AG09319 (cell line): ENCODE measurements around the gene RBBP8NL.

ENCODE experiments used
- DNase-seq: peaks from one replicate; pipeline ENCODE4 v3.0.0-alpha.2; 2010; ENCODE audit warnings: low read depth; ENCODE audit errors: extremely low read depth
- TF ChIP-seq, protein P1 (sequence below): IDR thresholded peaks from 2 replicates; pipeline ENCODE4 v1.5.1; 2011; ENCODE audit warnings: low read depth, mild to moderate bottlenecking, inconsistent platforms, low read length, moderate library complexity

RBBP8NL gene

DNA sequence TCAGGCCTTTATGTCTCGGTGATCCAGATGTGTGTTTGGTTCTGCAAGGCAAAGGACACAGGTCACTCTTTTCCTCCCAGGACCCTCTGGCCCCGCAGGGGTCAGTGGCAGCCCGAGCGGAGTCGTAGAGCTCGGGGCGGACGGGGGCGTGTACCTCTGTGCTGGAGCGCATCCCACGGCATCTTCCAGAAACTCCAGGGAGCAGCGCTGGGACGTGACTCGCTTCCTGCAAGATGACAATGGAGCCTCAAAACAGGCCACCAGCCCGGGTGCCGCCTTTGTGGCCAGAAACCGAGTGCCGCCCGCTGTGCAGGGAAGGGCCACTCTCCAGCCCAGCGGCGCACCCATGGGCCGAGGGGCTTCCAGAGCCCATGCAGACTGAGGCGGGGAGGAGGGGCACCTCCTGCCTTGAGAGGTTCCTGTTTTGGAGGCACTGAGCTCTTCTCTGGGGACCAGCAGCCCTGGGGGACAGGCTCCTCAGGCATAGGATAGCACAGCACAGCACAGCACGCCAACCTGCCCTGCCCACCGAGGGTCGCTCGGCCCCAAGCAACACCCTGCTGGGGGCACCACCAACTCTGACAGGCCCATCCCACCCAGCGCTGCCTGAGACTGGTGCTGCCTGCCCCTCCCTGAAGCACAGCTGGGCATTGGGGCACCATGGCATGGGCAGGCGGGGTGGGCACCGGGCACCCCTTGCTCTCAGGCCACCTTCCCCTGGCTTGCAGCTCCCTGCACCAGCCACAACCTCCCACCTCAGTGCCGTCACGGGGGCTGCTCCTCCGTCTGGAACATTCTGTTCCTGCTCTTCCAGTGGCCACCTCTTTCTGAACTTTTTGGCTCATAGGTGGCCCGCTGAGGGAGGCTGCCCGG lies 30.7 kb downstream of the RBBP8NL start:
- no peak for DNase-seq
- TF ChIP-seq, protein P1, sequence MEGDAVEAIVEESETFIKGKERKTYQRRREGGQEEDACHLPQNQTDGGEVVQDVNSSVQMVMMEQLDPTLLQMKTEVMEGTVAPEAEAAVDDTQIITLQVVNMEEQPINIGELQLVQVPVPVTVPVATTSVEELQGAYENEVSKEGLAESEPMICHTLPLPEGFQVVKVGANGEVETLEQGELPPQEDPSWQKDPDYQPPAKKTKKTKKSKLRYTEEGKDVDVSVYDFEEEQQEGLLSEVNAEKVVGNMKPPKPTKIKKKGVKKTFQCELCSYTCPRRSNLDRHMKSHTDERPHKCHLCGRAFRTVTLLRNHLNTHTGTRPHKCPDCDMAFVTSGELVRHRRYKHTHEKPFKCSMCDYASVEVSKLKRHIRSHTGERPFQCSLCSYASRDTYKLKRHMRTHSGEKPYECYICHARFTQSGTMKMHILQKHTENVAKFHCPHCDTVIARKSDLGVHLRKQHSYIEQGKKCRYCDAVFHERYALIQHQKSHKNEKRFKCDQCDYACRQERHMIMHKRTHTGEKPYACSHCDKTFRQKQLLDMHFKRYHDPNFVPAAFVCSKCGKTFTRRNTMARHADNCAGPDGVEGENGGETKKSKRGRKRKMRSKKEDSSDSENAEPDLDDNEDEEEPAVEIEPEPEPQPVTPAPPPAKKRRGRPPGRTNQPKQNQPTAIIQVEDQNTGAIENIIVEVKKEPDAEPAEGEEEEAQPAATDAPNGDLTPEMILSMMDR = no peak

DNA sequence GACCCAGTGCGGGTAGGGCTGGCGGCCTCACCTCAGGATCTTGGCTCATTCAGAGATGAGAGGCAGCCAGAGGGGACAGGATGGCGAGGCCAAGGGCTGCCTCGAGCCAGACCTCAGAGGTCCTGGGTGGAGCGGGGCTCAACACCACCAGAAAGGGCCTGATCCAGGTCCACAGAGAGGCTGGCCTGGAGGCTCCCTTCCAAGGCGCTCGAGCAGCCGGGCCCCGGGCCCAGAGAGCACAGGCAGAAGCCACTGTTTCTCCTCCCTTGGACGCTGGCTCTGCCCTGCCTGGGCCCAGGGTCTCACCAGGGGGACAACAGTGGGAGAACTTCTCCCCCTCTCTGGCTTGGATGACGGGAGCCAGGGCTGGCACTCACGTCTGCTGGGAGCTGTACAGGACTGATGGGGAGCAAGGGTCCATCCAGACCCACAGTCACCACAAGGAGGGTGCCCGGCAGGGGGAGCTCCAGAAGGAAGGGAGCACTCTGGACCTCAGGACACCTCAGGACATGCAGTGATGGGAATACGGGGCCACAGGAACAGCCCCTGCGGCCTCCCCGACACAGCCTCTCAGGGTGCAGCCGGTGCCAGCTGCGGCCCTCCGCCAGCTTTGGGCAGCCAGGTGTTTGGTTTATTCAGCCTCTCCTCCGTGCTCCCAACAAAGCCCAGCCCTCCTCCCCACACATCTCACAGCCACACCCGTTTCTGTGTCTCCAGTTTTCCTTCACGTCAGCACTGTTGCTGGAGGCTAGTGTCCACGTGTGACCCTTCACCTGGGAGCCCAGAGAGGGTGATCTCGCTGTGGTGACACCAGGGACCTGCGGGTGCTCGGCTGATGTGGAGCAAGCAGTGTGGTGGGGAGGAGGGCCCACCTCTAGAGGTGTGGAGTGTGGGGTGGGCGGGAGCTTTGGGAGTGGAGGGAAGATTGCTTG lies 31.8 kb downstream of the RBBP8NL start:
- TF ChIP-seq, protein P1 = no peak; the same call in none of the 2 replicates
- DNase-seq = no peak

DNA sequence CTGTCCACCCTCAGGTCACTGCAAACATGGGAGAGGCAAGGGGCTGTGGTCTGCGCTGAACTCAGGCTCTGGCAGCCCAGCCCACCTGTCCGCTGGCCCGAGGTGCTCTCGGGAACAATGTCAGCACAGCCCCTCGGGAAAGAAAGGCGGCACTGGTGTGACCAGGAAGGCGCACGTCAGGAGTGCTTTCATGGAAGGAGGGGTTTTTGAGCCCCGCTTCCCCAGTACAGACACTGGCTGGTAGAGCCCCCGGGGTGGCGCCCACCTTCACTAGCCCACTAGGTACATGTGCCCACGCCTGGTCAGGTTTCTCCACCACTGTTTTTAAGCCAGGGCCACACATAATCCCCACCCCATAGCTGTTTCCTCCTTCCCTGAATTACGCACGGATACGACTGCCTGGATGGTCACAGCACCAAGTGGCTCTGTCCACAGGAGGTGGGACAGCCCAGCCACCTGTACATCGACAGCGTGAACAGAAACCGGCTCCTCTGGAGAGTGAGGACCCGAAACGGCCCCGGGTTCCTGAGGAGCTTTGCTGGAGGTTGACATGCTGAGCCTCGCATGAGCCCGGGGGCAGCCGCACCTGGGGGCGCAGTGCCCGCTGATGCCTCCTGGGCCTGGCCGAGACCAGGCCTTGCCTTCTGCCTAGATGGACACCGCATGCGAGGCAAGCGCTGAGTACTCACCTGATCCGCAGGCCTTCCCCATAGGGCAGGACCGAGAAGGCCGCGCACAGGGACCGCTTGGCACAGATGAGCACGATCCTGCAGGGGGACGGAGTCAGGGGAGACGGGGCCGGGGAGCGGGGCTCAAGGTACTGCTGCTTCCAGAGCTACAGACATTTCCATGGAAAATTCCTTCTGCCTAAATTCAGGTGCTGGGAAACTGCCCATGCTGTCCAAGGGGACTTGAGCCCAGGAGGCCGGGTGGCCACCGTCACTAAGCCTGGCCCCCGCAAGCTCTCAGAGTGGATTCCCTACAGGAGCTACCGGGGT lies 32.8 kb downstream of the RBBP8NL start:
- DNase-seq = no peak
- TF ChIP-seq, protein P1 = no peak

DNA sequence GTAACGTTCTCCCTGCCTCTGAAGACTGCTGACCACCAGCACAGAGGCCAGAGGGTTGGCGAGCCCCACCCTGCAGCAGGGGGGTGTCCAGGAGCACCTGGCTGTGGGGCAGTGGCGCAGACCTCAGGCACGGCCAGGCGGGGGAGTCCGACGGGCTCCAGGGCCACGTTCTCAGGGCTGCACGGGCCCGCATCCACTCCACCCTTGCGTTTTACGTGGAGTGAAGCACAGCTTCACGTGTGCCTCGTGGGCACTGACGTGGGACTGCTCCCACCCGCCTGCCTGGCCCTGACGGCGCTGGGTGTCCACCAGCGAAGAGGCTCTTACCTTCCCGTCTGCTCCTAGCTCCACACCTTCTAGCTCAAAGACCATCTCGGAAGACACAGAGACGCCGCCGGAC lies 33.5 kb downstream of the RBBP8NL start:
- TF ChIP-seq, protein P1 = no peak

DNA sequence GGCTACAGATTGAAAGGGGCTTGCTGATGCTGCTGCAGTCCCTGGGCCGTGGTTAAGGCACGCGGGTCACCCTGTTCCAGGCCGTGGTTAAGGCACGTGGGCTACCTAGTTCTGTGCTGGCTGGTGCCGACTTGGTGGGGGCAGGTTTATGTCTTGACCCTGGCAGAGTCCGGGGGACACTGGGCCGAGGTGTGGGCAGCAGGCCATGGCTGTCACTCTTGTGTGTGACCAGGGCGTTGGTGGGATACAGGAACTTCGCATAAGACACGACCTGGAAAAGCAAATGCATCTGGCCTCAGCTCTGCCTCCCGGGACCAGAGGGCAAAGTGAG lies 34.0 kb downstream of the RBBP8NL start:
- DNase-seq = no peak
- TF ChIP-seq, protein P1 = no peak

More for the DNA sequence above, 33.5 kb downstream of the RBBP8NL start:
- DNase-seq = no peak

DNA sequence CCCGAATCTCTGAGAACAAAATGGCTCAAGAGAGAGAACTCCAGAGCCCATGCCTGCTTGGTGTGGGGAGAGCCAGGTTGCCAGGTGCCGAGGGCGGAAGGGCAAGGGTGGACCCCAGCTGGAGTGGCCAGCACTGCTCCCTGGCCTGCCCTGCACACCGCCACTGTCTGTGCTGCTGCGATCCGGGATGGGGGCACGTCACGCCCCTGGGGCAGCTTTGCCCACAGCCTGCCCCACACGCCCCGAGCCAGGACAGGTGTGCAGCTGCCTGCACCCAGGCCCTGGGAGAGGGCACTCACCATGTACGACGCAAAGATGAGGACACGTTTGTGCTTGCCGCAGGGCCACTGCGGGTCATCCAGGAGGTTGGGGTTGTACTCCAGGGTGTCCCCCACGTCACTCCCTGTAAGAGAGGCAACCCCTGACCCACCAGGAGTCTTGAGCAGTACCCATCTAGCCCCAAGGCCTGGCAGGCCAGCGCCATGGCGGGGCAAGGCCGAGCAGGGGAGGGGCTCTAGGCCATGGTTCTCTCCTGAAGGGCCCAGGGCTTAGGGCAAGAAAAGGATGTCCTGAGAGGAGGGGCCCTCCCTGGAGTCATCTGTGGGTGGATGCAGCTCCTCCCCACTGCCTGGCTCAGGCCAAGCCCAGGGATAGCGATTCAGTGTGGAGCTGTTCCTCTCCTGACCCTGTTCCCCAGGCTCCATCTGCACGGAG lies 34.6 kb downstream of the RBBP8NL start:
- DNase-seq = no peak
- TF ChIP-seq, protein P1 = no peak
